ENCODE data around the gene ERCC2. TPM values are rescaled to one million over a fixed set of nuclear protein-coding genes. Genes with fewer than 3 reads are reported as not detected.

Gene ERCC2
- total and polyA plus RNA-seq, 2 of the 4 experiments (the other 2 are of a cell fraction), result 30.6 to 66.5 TPM

GRCh38 chr19:45363861-45364459 lies 6.4 kb downstream of the ERCC2 start:
- Histone ChIP-seq H3K56ac (ENCODE audit: extremely low read depth, insufficient read depth, low read length) (no peak overlapping the region), H4K91ac (ENCODE audit: insufficient read depth, low read depth, low read length) (no peak overlapping the region), H3K9me3 (ENCODE audit: control insufficient read depth, insufficient read depth, low read length) (no peaks in the 10 kb centered on the region), H3K9me1 (ENCODE audit: insufficient read depth, low read length) (peaks cover 3% of the 10 kb centered on the region), H3K27me3 (ENCODE audit: control insufficient read depth, insufficient read depth, low read length) (no peaks in the 10 kb centered on the region), H2BK20ac (ENCODE audit: low read depth, low read length) (no peak overlapping the region), H3K14ac (replicated peaks; ENCODE audit: low read depth, low read length) (no peak overlapping the region), H2AFZ (replicated peaks; ENCODE audit: low read length, poor library complexity) (no peak overlapping the region), H3K4me1 (ENCODE audit: control insufficient read depth, insufficient read depth, low read length) (peaks cover under 1% of the 10 kb centered on the region; the same call in 1 of the 2 replicates), H3K23ac (ENCODE audit: low read depth, low read length) (no peak overlapping the region), H3K4me2 (ENCODE audit: low read depth, low read length) (no peak overlapping the region), H3K9ac (ENCODE audit: low read depth, low read length) (no peak overlapping the region), H3K36me3 (ENCODE audit: control insufficient read depth, insufficient read depth, low read length) (peaks cover 38% of the 10 kb centered on the region), H4K20me1 (ENCODE audit: insufficient read depth, low read length) (no peaks in the 10 kb centered on the region), H4K5ac (ENCODE audit: low read depth, low read length) (no peak overlapping the region), H3K4me3 (ENCODE audit: insufficient read depth, low read depth, low read length) (no peak overlapping the region), H3K18ac (ENCODE audit: low read depth, low read length) (no peak overlapping the region), H4K8ac (ENCODE audit: low read depth in 2 of 2, low read length in 2 of 2) (no peak overlapping the region), H3K79me1 (ENCODE audit: low read depth in 1 of 2, low read length in 2 of 2) (peaks cover 17 to 30% of the 10 kb centered on the region in 2 experiments), H2BK5ac (ENCODE audit: low read depth, low read length, poor library complexity, severe bottlenecking) (no peak overlapping the region), H2AK9ac (replicated peaks; ENCODE audit: low read depth, low read length, poor library complexity) (no peak overlapping the region), H2BK15ac (ENCODE audit: low read depth, low read length) (no peak overlapping the region), H2AK5ac (ENCODE audit: low read depth, low read length) (no peak overlapping the region), H3K4ac (ENCODE audit: low read depth, low read length) (no peak overlapping the region), H2BK120ac (ENCODE audit: low read depth, low read length) (no peak overlapping the region), H3K27ac (ENCODE audit: insufficient read depth, low read length) (no peak overlapping the region)
- no peak for TF ChIP-seq CEBPB (IDR thresholded peaks at IDR 0.05; ENCODE audit: low read depth, low read length)
- in situ Hi-C loops (cut with MboI; ENCODE audit: low sequenced_read_pairs), result no loop called here
- intact Hi-C loops (cut with micrococcal nuclease), result no loop called here
- no TSS peak for BruUV-seq (replicated peaks)
- no peak for DNase-seq
- ATAC-seq (ENCODE audit: low read depth), result no peak
- 97% methylated on average over 17 of the region's 44 CpGs; no CpG with 5 or more reads in 1 of the 2 experiments for WGBS, 2 experiments (ENCODE audit: extremely low coverage in 2 of 2, insufficient read length in 1 of 2)
- POLR2A ChIA-PET (ENCODE audit: unreplicated experiment), result interaction anchor here (0.6 kb wide), 1 partner anchor 543 kb away, joined by 4 read pairs; no protein-coding TSS in a partner anchor
- dilution Hi-C loops (cut with HindIII; ENCODE audit: low sequenced_read_pairs, unreplicated experiment), result no loop called here
- CTCF ChIA-PET, result no interaction called here

Data from IMR-90 (cell line).